A549 (cell line): ENCODE data around the gene RASA1. TPM values are rescaled to one million over a fixed set of nuclear protein-coding genes. Genes with fewer than 3 reads are reported as not detected.
A peak's percentile ranks its signal among the peaks of the same experiment; 100 is the strongest.
"Not testable (repeated sequence)": the region's sequence is repeated elsewhere in the genome, so short reads cannot be mapped to it uniquely, and the experiment has no call there.

ENCODE experiments used
- ATAC-seq, 2 experiments: fragments of 200-7000 bp in 1 of 2; fragments of >200 bp in 1 of 2; cut with Nextera tagmentation in 1 of 2; cut with Tn5 transposase in 1 of 2; 3 replicates each; pipeline versions ENCODE4 v1.8.0 to v1.9.1; 2018 to 2020; ENCODE audit warnings: mild to moderate bottlenecking in 1 of 2, moderate library complexity in 1 of 2
- CTCF ChIA-PET: fragments of 300-600 bp; sonication (Branson Sonifier 250); formaldehyde crosslinking; extraction: SDS; loops from one replicate; lab custom pipeline; 2021; ENCODE audit warnings: antibody characterized with exemption, inconsistent platforms; lab: Yijun Ruan, JAX
- POLR2A ChIA-PET: fragments of 350-600 bp; formaldehyde crosslinking; extraction: SDS; loops from one replicate; lab custom pipeline; 2021; ENCODE audit warnings: antibody characterized with exemption, inconsistent platforms; lab: Yijun Ruan, JAX
- DNase-seq, 2 experiments: peaks; one replicate each; pipeline versions ENCODE4 v3.0.0 to v3.0.0-alpha.2; 2011 to 2016; ENCODE audit warnings: low read depth in 1 of 2, low spot score in 1 of 2
- FAIRE-seq: peaks from 2 replicates; lab custom pipeline; 2011; peaks lifted over from hg19 to GRCh38; lab: Jason Lieb, UNC
- H3K27ac ChIP-seq, 2 experiments: fragments of >200 bp; sonication (Bioruptor Twin); formaldehyde crosslinking; 3 replicates each; pipeline ENCODE4 v1.5.1; 2016 to 2017
- H3K4me1 ChIP-seq: fragments of >200 bp; sonication (Bioruptor Twin); formaldehyde crosslinking; 3 replicates; pipeline ENCODE4 v1.6.1; 2016
- H3K4me2 ChIP-seq: fragments of >200 bp; sonication (Bioruptor Twin); formaldehyde crosslinking; 3 replicates; pipeline ENCODE4 v1.6.1; 2016
- H3K4me3 ChIP-seq: fragments of >200 bp; sonication (Bioruptor Twin); formaldehyde crosslinking; 3 replicates; pipeline ENCODE4 v1.5.1; 2016
- H3K9me3 ChIP-seq: fragments of >200 bp; sonication (Bioruptor Twin); formaldehyde crosslinking; 3 replicates; pipeline ENCODE4 v1.6.1; 2016
- CBX2 ChIP-seq: fragments of 200-600 bp; sonication (generic); IDR thresholded peaks from 2 replicates; pipeline ENCODE4 v1.6.1; 2016; ENCODE audit warnings: low read depth, mild to moderate bottlenecking, borderline replicate concordance
- CEBPB ChIP-seq, 2 experiments: fragments of >200 bp in 1 of 2; sonication (Bioruptor Twin) in 1 of 2; formaldehyde crosslinking in 1 of 2; IDR thresholded peaks; 2 replicates each; pipeline ENCODE4 v1.6.1; 2012 to 2016
- CHD4 ChIP-seq: fragments of 200-600 bp; sonication (generic); IDR thresholded peaks from 2 replicates; pipeline ENCODE4 v1.6.1; 2016; ENCODE audit warnings: antibody characterized with exemption, mild to moderate bottlenecking, borderline replicate concordance
- E2F6 ChIP-seq: IDR thresholded peaks from 2 replicates; pipeline ENCODE4 v1.6.1; 2012; ENCODE audit warnings: low read depth, borderline replicate concordance
- ELK1 ChIP-seq: fragments of 150-350 bp; IDR thresholded peaks from 2 replicates; pipeline ENCODE4 v1.6.1; 2014; ENCODE audit warnings: low read depth, mild to moderate bottlenecking, low read length
- FOSB ChIP-seq: fragments of 250-450 bp; sonication (Bioruptor Pico); IDR thresholded peaks from 2 replicates; pipeline ENCODE4 v1.5.0; 2020; ENCODE audit warnings: mild to moderate bottlenecking, moderate library complexity
- FOSL2 ChIP-seq, 2 experiments: fragments of 450-650 bp in 1 of 2; fragments of >200 bp in 1 of 2; sonication (Bioruptor Twin) in 1 of 2; formaldehyde crosslinking; IDR thresholded peaks; 2 replicates each; pipeline versions ENCODE4 v1.5.0 to v1.6.1; 2016 to 2020; ENCODE audit warnings: mild to moderate bottlenecking in 1 of 2, moderate library complexity in 1 of 2
- HEYL ChIP-seq: fragments of 250-450 bp; sonication (Bioruptor Pico); IDR thresholded peaks from 2 replicates; pipeline ENCODE4 v1.8.0; 2021; ENCODE audit warnings: mild to moderate bottlenecking, moderate library complexity
- JUN ChIP-seq, 2 experiments: fragments of >200 bp; sonication (Bioruptor Twin); formaldehyde crosslinking; IDR thresholded peaks; 2 replicates in 1 of 2; 3 replicates in 1 of 2; pipeline ENCODE4 v1.6.1; 2016 to 2017
- KDM1A ChIP-seq: fragments of 200-600 bp; sonication (generic); IDR thresholded peaks from 2 replicates; pipeline ENCODE4 v1.6.1; 2016; ENCODE audit warnings: low read depth, mild to moderate bottlenecking
- KDM5A ChIP-seq: fragments of 200-600 bp; sonication (generic); IDR thresholded peaks from 2 replicates; pipeline ENCODE4 v1.6.1; 2016; ENCODE audit warnings: antibody characterized with exemption, mild to moderate bottlenecking
- MYC ChIP-seq: IDR thresholded peaks from 2 replicates; pipeline ENCODE4 v1.6.1; 2012; ENCODE audit warnings: mild to moderate bottlenecking, inconsistent platforms, low read length, improper control_type of control experiment, borderline replicate concordance
- NFE2L2 ChIP-seq: fragments of 150-350 bp; conservative IDR thresholded peaks from 2 replicates; pipeline ENCODE4 v1.6.1; 2014; ENCODE audit warnings: low read length
- NPAS2 ChIP-seq: fragments of 250-450 bp; sonication (Bioruptor Pico); IDR thresholded peaks from 2 replicates; pipeline ENCODE4 v1.8.0; 2022; ENCODE audit warnings: mild to moderate bottlenecking, moderate library complexity, borderline replicate concordance
- NR3C1 ChIP-seq: fragments of >200 bp; sonication (Bioruptor Twin); formaldehyde crosslinking; IDR thresholded peaks from 3 replicates; pipeline ENCODE4 v1.6.1; 2017
- POLR2A ChIP-seq: IDR thresholded peaks from 2 replicates; pipeline ENCODE4 v1.6.1; 2012; ENCODE audit warnings: mild to moderate bottlenecking, low read length
- RCOR1 ChIP-seq: fragments of 150-350 bp; IDR thresholded peaks from 2 replicates; pipeline ENCODE4 v1.6.1; 2014; ENCODE audit warnings: antibody characterized with exemption, low read length, low read depth
- REST ChIP-seq: fragments of 200-600 bp; sonication (generic); IDR thresholded peaks from 2 replicates; pipeline ENCODE4 v1.6.1; 2016; ENCODE audit warnings: antibody characterized with exemption, mild to moderate bottlenecking, moderate library complexity
- RFX5 ChIP-seq: fragments of 450-650 bp; IDR thresholded peaks from 2 replicates; pipeline ENCODE4 v1.7.1; 2014; ENCODE audit warnings: antibody characterized with exemption, mild to moderate bottlenecking, moderate library complexity
- SREBF2 ChIP-seq: fragments of 450-650 bp; IDR thresholded peaks from 2 replicates; pipeline ENCODE4 v1.6.1; 2014; ENCODE audit warnings: mild to moderate bottlenecking, moderate library complexity
- TFCP2L1 ChIP-seq: fragments of 250-450 bp; sonication (Bioruptor Pico); IDR thresholded peaks from 2 replicates; pipeline ENCODE4 v1.5.0; 2021; ENCODE audit warnings: mild to moderate bottlenecking
- USF2 ChIP-seq: fragments of 450-650 bp; IDR thresholded peaks from 2 replicates; pipeline ENCODE4 v1.6.1; 2014; ENCODE audit warnings: antibody characterized with exemption
- WGBS: methylation state at CpG from one replicate; pipeline ENCODE4 v1.1.6; 2017; ENCODE audit errors: missing lambda C conversion rate; 5-methylcytosine and 5-hydroxymethylcytosine counted together
- polyA plus RNA-seq, 4 experiments: library from polyadenylated mRNA; depleted of rRNA in 3 of 4; stranded (reverse); fragments of >200 nt; fragmentation: RNase III in 1 of 4; extraction: RNeasy Plus Mini Kit Qiagen cat#74134 plus additional on column Dnase treatment in 1 of 4; gene quantifications; 2 replicates in 3 of 4; 3 replicates in 1 of 4; pipeline ENCODE4 v1.2.3, GENCODE V29; 2011 to 2017

The RASA1 gene
- polyA plus RNA-seq, 2 of the 4 experiments (the other 2 are of a cell fraction): 18.3 to 41.5 TPM

- TF ChIP-seq ELK1 (no peak), FOSL2 (IDR thresholded peaks at IDR 0.05) (no peak), FOSL2 (CRISPR knock-in tag; IDR thresholded peaks at IDR 0.05) (no peak), CBX2 (no peak)
Measured at GRCh38 chr5:87278590-87279100, 11.0 kb downstream of the RASA1 start (continued).

GRCh38 chr5:87282269-87282668, 14.6 kb downstream of the RASA1 start:
- TF ChIP-seq KDM5A (no peak), HEYL (CRISPR knock-in tag) (no peak), TFCP2L1 (CRISPR knock-in tag) (no peak), USF2 (no peak), CHD4 (no peak), RCOR1 (no peak), REST (no peak), CBX2 (no peak), RFX5 (no peak), NPAS2 (CRISPR knock-in tag) (no peak)
- DNase-seq (no peak), ATAC-seq (no peak), FAIRE-seq (no peak)
- no peak overlapping the region for H3K4me2 ChIP-seq
- H3K4me3 ChIP-seq: no peak overlapping the region
- H3K27ac ChIP-seq: no peak overlapping the region
- 83% methylated on average over 2 of the region's 2 CpGs for WGBS
- ChIA-PET POLR2A (interaction anchor here (1.7 kb wide), 1 partner anchor 15 kb away, joined by 10 read pairs; the partner anchor contains the start of gene RASA1), CTCF (no interaction called here)
- peaks cover 2% of the 10 kb centered on the region; the same call in 1 of the 3 replicates for H3K4me1 ChIP-seq
- no peaks in the 10 kb centered on the region for H3K9me3 ChIP-seq

GRCh38 chr5:87287266-87287665, 19.6 kb downstream of the RASA1 start:
- H3K4me2 ChIP-seq, DNase-seq, H3K9me3 ChIP-seq, CTCF ChIA-PET, FAIRE-seq, POLR2A ChIA-PET, H3K4me3 ChIP-seq, ATAC-seq, H3K4me1 ChIP-seq, H3K27ac ChIP-seq: not testable (repeated sequence)
- 90% methylated on average over 4 of the region's 4 CpGs for WGBS

GRCh38 chr5:87298692-87299362, 31.1 kb downstream of the RASA1 start:
- no peak for FAIRE-seq
- TF ChIP-seq NFE2L2 (no peak), MYC (no peak), NR3C1 (no peak), CEBPB (IDR thresholded peaks at IDR 0.05) (no peak), FOSL2 (IDR thresholded peaks at IDR 0.05) (no peak), FOSL2 (CRISPR knock-in tag; IDR thresholded peaks at IDR 0.05) (no peak), FOSB (CRISPR knock-in tag) (no peak), HEYL (CRISPR knock-in tag) (no peak), E2F6 (no peak), USF2 (no peak), POLR2A (no peak), SREBF2 (no peak), JUN (IDR thresholded peaks at IDR 0.05) (no peak), KDM1A (no peak)
- Histone ChIP-seq H3K4me1 (peaks cover 50% of the 10 kb centered on the region), H3K27ac (no peak overlapping the region), H3K4me3 (no peak overlapping the region), H3K9me3 (no peaks in the 10 kb centered on the region), H3K4me2 (peak overlapping the region; percentile 12)
- no peak for DNase-seq
- WGBS: 84% methylated on average over 5 of the region's 5 CpGs
- POLR2A ChIA-PET: interaction anchor here (0.7 kb wide), 1 partner anchor 31 kb away, joined by 3 read pairs; the partner anchor contains the start of gene RASA1
- CTCF ChIA-PET: no interaction called here
- no peak for ATAC-seq
